ENCODE results near the gene NUCB1.

- TF ChIP-seq, protein P1, sequence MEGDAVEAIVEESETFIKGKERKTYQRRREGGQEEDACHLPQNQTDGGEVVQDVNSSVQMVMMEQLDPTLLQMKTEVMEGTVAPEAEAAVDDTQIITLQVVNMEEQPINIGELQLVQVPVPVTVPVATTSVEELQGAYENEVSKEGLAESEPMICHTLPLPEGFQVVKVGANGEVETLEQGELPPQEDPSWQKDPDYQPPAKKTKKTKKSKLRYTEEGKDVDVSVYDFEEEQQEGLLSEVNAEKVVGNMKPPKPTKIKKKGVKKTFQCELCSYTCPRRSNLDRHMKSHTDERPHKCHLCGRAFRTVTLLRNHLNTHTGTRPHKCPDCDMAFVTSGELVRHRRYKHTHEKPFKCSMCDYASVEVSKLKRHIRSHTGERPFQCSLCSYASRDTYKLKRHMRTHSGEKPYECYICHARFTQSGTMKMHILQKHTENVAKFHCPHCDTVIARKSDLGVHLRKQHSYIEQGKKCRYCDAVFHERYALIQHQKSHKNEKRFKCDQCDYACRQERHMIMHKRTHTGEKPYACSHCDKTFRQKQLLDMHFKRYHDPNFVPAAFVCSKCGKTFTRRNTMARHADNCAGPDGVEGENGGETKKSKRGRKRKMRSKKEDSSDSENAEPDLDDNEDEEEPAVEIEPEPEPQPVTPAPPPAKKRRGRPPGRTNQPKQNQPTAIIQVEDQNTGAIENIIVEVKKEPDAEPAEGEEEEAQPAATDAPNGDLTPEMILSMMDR (IDR thresholded peaks at IDR 0.05): no peak
- TF ChIP-seq POLR2A (IDR thresholded peaks at IDR 0.05) (no peak), POLR2AphosphoS5 (IDR thresholded peaks at IDR 0.05) (no peak)
Observed at GRCh38 chr19:48947258-48947542, 47.1 kb downstream of the NUCB1 start.
